Parathyroid adenoma (tissue), 2 donors: ENCODE results near the gene MIPOL1.
"Not testable (repeated sequence)": the region's sequence is repeated elsewhere in the genome, so short reads cannot be mapped to it uniquely, and the experiment has no call there.

Experiments used
- H2AFZ ChIP-seq: fragments of 300-600 bp; sonication (generic); one replicate; pipeline ENCODE4 v1.7.0; 2017; ENCODE audit warnings: antibody characterized with exemption, mild to moderate bottlenecking
- H3K27ac ChIP-seq: fragments of 300-600 bp; sonication (generic); one replicate; pipeline ENCODE4 v1.7.0; 2017
- H3K27me3 ChIP-seq: fragments of 300-600 bp; sonication (generic); one replicate; pipeline ENCODE4 v1.7.0; 2017; ENCODE audit warnings: low read length; ENCODE audit not compliant: control insufficient read depth, insufficient read depth
- H3K36me3 ChIP-seq: fragments of 300-600 bp; sonication (generic); one replicate; pipeline ENCODE4 v1.7.0; 2017; ENCODE audit warnings: low read length; ENCODE audit not compliant: control insufficient read depth, insufficient read depth
- H3K4me1 ChIP-seq: fragments of 300-600 bp; sonication (generic); one replicate; pipeline ENCODE4 v1.7.0; 2017; ENCODE audit warnings: control low read depth
- H3K4me2 ChIP-seq: fragments of 300-600 bp; sonication (generic); one replicate; pipeline ENCODE4 v1.7.0; 2017; ENCODE audit warnings: low read length
- H3K4me3 ChIP-seq: fragments of 300-600 bp; sonication (generic); one replicate; pipeline ENCODE4 v1.7.0; 2017; ENCODE audit warnings: low read depth, low read length
- H3K79me2 ChIP-seq: fragments of 300-600 bp; sonication (generic); one replicate; pipeline ENCODE4 v1.7.0; 2017; ENCODE audit warnings: control low read depth
- H3K9ac ChIP-seq: fragments of 300-600 bp; sonication (generic); one replicate; pipeline ENCODE4 v1.7.0; 2017; ENCODE audit warnings: mild to moderate bottlenecking
- H3K9me3 ChIP-seq: fragments of 300-600 bp; sonication (generic); one replicate; pipeline ENCODE4 v1.7.0; 2017; ENCODE audit warnings: low read length; ENCODE audit not compliant: control insufficient read depth
- CTCF ChIP-seq: fragments of 300-600 bp; sonication (generic); IDR thresholded peaks from one replicate; pipeline ENCODE4 v1.7.0; 2017; ENCODE audit warnings: antibody characterized with exemption, mild to moderate bottlenecking
- donor health status: primary hyperparathyroidism.

The MIPOL1 gene

DNA sequence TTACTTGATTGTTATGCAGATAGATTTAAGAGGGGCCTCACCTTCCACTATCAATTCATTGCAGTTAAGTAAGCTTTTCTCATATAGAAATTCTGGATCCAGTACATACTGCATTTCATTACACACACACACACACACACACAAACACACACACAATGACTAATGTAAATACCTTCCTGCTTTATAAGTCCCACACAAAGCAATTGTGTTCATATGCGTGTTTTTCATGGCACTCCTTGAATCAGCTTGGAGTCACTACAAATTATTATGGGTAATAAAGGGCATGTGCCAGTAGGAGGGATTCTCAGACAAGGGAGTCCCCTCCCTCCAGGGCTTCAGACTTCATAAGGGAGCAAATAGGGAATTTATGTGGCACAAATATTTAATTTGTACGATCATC is 4.5 kb downstream of the MIPOL1 start:
- Histone ChIP-seq H3K4me2 (no peak overlapping the region), H3K9ac (no peak overlapping the region), H3K4me3 (no peak overlapping the region), H3K27ac (no peak overlapping the region), H2AFZ (no peak overlapping the region), H3K27me3 (no peaks in the 10 kb centered on the region), H3K79me2 (peaks cover 11% of the 10 kb centered on the region), H3K36me3 (no peaks in the 10 kb centered on the region), H3K9me3 (no peaks in the 10 kb centered on the region), H3K4me1 (no peaks in the 10 kb centered on the region)
- TF ChIP-seq CTCF, result no peak

DNA sequence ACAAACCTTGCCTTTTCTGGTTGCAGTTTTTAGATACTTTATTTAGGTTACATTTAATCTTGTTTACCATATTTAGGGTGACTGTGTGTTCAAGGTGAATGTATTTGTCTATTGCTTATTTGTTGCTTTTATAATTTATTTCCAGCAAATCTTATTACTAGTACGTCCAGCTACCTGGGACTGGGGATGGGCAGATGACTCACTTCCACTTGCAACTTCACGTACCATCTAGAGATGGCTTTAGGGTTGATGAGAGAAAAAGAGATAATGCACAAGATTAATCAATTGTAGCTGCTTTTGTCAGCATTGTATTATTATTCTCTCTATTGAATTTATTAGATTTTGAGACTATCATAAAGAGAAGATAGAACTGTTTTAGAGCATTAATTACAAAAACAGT is 5.1 kb downstream of the MIPOL1 start:
- no peak overlapping the region for H3K27ac ChIP-seq
- H3K4me3 ChIP-seq, result no peak overlapping the region
- no peak overlapping the region for H3K4me2 ChIP-seq
- no peaks in the 10 kb centered on the region for H3K27me3 ChIP-seq
- no peak overlapping the region for H2AFZ ChIP-seq
- no peaks in the 10 kb centered on the region for H3K9me3 ChIP-seq
- H3K79me2 ChIP-seq, result peaks cover 11% of the 10 kb centered on the region
- H3K36me3 ChIP-seq, result no peaks in the 10 kb centered on the region
- H3K4me1 ChIP-seq, result no peaks in the 10 kb centered on the region
- H3K9ac ChIP-seq, result no peak overlapping the region
- TF ChIP-seq CTCF, result no peak

DNA sequence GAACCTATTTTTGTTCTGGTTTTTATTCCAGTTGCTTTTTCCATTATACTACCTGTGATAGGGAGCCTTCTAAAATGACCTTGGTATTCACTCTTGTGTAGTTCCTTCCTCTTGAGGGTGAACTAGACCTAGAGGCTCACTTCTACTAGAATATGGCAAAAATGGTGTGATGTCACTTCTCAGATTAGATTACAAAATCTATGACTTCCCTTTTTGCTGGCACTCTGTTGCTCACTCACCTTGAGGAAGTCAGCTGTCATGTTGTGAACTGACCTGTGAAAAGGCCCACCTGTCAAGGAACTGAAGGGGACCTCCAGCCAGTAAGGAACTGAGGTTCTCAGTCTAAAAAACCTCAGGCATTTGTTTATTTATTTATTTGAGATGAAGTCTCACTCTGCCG is 5.7 kb downstream of the MIPOL1 start:
- H3K9ac ChIP-seq, result no peak overlapping the region
- H3K4me2 ChIP-seq, result no peak overlapping the region
- no peak overlapping the region for H3K27ac ChIP-seq
- H3K9me3 ChIP-seq, result no peaks in the 10 kb centered on the region
- H3K36me3 ChIP-seq, result no peaks in the 10 kb centered on the region
- H2AFZ ChIP-seq, result no peak overlapping the region
- no peaks in the 10 kb centered on the region for H3K4me1 ChIP-seq
- H3K27me3 ChIP-seq, result no peaks in the 10 kb centered on the region
- H3K79me2 ChIP-seq, result peaks cover 11% of the 10 kb centered on the region
- no peak overlapping the region for H3K4me3 ChIP-seq
- no peak for TF ChIP-seq CTCF

DNA sequence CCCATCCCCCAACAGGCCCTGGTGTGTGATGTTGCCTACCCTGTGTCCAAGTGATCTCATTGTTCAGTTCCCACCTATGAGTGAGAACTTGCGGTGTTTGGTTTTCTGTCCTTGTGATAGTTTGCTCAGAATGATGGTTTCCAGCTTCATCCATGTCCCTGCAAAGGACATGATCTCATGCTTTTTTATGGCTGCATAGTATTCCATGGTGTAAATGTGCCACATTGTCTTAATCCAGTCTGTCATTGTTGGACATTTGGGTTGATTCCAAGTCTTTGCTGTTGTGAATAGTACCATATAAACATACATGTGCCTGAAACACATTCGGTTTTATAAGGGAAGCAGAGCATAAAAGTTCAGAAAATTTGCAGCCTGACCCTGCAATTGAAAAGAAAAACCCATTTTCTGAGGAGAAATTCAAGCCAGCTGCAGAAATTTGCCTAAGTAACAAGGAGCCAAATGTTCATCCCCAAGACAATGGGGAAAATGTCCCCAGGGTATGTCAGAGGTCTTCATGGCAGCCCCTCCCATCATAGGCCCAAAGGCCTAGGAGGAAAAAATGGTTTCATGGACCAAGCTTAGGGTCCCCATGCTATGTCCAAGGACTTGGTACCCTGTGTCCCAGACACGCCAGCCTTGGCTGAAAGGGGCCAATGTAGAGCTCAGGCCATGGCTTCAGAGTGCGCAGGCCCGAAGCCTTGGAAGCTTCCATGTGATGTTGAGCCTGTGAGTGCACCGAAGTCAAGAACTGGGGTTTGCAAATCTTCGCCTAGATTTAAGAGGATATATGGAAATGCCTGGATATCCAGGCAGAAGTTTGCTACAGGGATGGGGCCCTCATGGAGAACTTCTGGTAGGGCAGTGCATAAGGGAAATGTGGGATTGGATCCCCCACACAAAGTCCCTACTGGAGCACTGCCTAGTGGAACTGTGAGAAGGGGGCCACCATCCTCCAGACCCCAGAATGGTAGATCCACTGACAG is 8.2 kb downstream of the MIPOL1 start:
- H3K4me3 ChIP-seq, H2AFZ ChIP-seq, H3K9me3 ChIP-seq, H3K4me1 ChIP-seq, H3K27me3 ChIP-seq, H3K9ac ChIP-seq, H3K4me2 ChIP-seq, H3K36me3 ChIP-seq, H3K27ac ChIP-seq: not testable (repeated sequence)
- H3K79me2 ChIP-seq, result peaks cover 11% of the 10 kb centered on the region

GRCh38 chr14:37209617-37210016 is 11.9 kb downstream of the MIPOL1 start:
- not testable (repeated sequence) for H3K27ac ChIP-seq, H3K4me3 ChIP-seq, H3K4me1 ChIP-seq, H3K9me3 ChIP-seq, H3K9ac ChIP-seq, H2AFZ ChIP-seq, H3K27me3 ChIP-seq, H3K36me3 ChIP-seq, H3K4me2 ChIP-seq
- H3K79me2 ChIP-seq, result peaks cover 16% of the 10 kb centered on the region
